ENCODE results near the gene AFF1. TPM values are rescaled to one million over a fixed set of nuclear protein-coding genes. Genes with fewer than 3 reads are reported as not detected.

Gene AFF1
- total RNA-seq, 1 experiment from 2014 or later: 93.4 TPM

GRCh38 chr4:87006676-87007527, 72.1 kb downstream of the AFF1 start (continued):
- no peak for TF ChIP-seq USF2 (CRISPR knock-in tag; IDR thresholded peaks at IDR 0.05)
- TF ChIP-seq ZNF138 (CRISPR knock-in tag; conservative IDR thresholded peaks at IDR 0.05): no peak
- no peak; the same call in 1 of the 2 replicates for TF ChIP-seq ZNF532 (CRISPR knock-in tag; IDR thresholded peaks at IDR 0.05; ENCODE audit: borderline replicate concordance)
- TF ChIP-seq SMAD4 (CRISPR knock-in tag; IDR thresholded peaks at IDR 0.05): no peak
- no peak for TF ChIP-seq MXD4 (CRISPR knock-in tag; IDR thresholded peaks at IDR 0.05; ENCODE audit: borderline replicate concordance)
- peak; percentile 82 for TF ChIP-seq FOXP4 (CRISPR knock-in tag; IDR thresholded peaks at IDR 0.05)
- TF ChIP-seq PRDM15 (CRISPR knock-in tag; IDR thresholded peaks at IDR 0.05): no peak
- TF ChIP-seq STAT6 (CRISPR knock-in tag; conservative IDR thresholded peaks at IDR 0.05; ENCODE audit: low read depth): no peak
- TF ChIP-seq HMGXB4 (CRISPR knock-in tag; IDR thresholded peaks at IDR 0.05): peak; percentile 80; the same call in 1 of the 2 replicates
- TF ChIP-seq CREB1 (CRISPR knock-in tag; IDR thresholded peaks at IDR 0.05): no peak
- TF ChIP-seq ZNF396 (CRISPR knock-in tag; IDR thresholded peaks at IDR 0.05; ENCODE audit: borderline replicate concordance): no peak
- TF ChIP-seq TP53 (CRISPR knock-in tag; IDR thresholded peaks at IDR 0.05): 0 out of 2 replicates have a peak, but pooled peaks have one; percentile 21
- TF ChIP-seq ETV6 (CRISPR knock-in tag; IDR thresholded peaks at IDR 0.05): peak; percentile 57
- TF ChIP-seq ERG (CRISPR knock-in tag; IDR thresholded peaks at IDR 0.05): 0 out of 2 replicates have a peak, but pooled peaks have one; percentile 55
- no peak for TF ChIP-seq KAT7 (CRISPR knock-in tag; IDR thresholded peaks at IDR 0.05; ENCODE audit: borderline replicate concordance)
- TF ChIP-seq E2F5 (CRISPR knock-in tag; IDR thresholded peaks at IDR 0.05): no peak; the same call in 1 of the 2 replicates

All from WTC11 (cell line).